GM11168 (cell line): ENCODE data around the gene ARMH1.

ENCODE experiments used
- in situ Hi-C: fragments of 300-500 bp; cut with MboI; formaldehyde crosslinking; loops from one replicate; pipeline ENCODE4 v1.12.0; 2022; ENCODE audit warnings: low sequenced_read_pairs; ENCODE audit not compliant: unreplicated experiment

The ARMH1 gene

GRCh38 chr1:44717653-44718052, 43.1 kb downstream of the ARMH1 start:
- in situ Hi-C loops = no loop called here

GRCh38 chr1:44718091-44718490, 43.6 kb downstream of the ARMH1 start:
- in situ Hi-C loops = no loop called here

GRCh38 chr1:44719318-44719717, 44.8 kb downstream of the ARMH1 start:
- in situ Hi-C loops = no loop called here

- in situ Hi-C loops = no loop called here
Observed at GRCh38 chr1:44720281-44720680, 45.8 kb downstream of the ARMH1 start.

- in situ Hi-C loops = no loop called here
Observed at GRCh38 chr1:44721485-44722361, 47.2 kb downstream of the ARMH1 start.

GRCh38 chr1:44723064-44723463, 48.5 kb downstream of the ARMH1 start:
- in situ Hi-C loops = no loop called here

GRCh38 chr1:44723496-44724295, 49.2 kb downstream of the ARMH1 start:
- in situ Hi-C loops = no loop called here

- in situ Hi-C loops = no loop called here
Observed at GRCh38 chr1:44724296-44724954, 49.9 kb downstream of the ARMH1 start.

- in situ Hi-C loops = no loop called here
Observed at GRCh38 chr1:44724955-44725698, 50.6 kb downstream of the ARMH1 start.

- in situ Hi-C loops = no loop called here
Observed at GRCh38 chr1:44730741-44731512, 56.4 kb downstream of the ARMH1 start, which contains the start of gene RNU5D-1. Gene RNU5D-1, minus strand, starts transcription at chr1:44731170.

- in situ Hi-C loops = no loop called here
Observed at GRCh38 chr1:44733365-44733764, 58.9 kb downstream of the ARMH1 start.

GRCh38 chr1:44733784-44734183, 59.3 kb downstream of the ARMH1 start:
- in situ Hi-C loops = no loop called here

- in situ Hi-C loops = loop anchor here (5.0 kb wide), 1 partner anchor 36 kb away; no protein-coding TSS in a partner anchor
Observed at GRCh38 chr1:44735992-44736391, 61.5 kb downstream of the ARMH1 start.

GRCh38 chr1:44738953-44739306, 64.4 kb downstream of the ARMH1 start:
- in situ Hi-C loops = loop anchor here (5.0 kb wide), 1 partner anchor 33 kb away; no protein-coding TSS in a partner anchor

GRCh38 chr1:44739307-44740178, 65.0 kb downstream of the ARMH1 start, which contains the start of gene KIF2C:
Gene KIF2C, plus strand, starts transcription at chr1:44739837. Its CDS starts 96 bp downstream, at chr1:44739933.
- in situ Hi-C loops = loop anchor here (5.0 kb wide), 1 partner anchor 33 kb away; no protein-coding TSS in a partner anchor

GRCh38 chr1:44740179-44740617, 65.7 kb downstream of the ARMH1 start:
- in situ Hi-C loops = no loop called here

- in situ Hi-C loops = no loop called here
Observed at GRCh38 chr1:44743211-44743610, 68.7 kb downstream of the ARMH1 start.

GRCh38 chr1:44747878-44748277, 73.4 kb downstream of the ARMH1 start:
- in situ Hi-C loops = no loop called here
